ENCODE measurements around the gene RAB25.

GRCh38 chr1:156051011-156051725, 9.8 kb upstream of the RAB25 start:
- TF ChIP-seq CTCF (IDR thresholded peaks at IDR 0.05; ENCODE audit: insufficient read depth, low read length, poor library complexity, severe bottlenecking) (no peak), EZH2phosphoT487 (conservative IDR thresholded peaks at IDR 0.05; ENCODE audit: low read length) (no peak)
